ENCODE measurements around the gene KRT15. TPM values are rescaled to one million over a fixed set of nuclear protein-coding genes. Genes with fewer than 3 reads are reported as not detected.

The KRT15 gene
- total and polyA plus RNA-seq, 4 donors = 0.14 TPM; not detected in 3

DNA sequence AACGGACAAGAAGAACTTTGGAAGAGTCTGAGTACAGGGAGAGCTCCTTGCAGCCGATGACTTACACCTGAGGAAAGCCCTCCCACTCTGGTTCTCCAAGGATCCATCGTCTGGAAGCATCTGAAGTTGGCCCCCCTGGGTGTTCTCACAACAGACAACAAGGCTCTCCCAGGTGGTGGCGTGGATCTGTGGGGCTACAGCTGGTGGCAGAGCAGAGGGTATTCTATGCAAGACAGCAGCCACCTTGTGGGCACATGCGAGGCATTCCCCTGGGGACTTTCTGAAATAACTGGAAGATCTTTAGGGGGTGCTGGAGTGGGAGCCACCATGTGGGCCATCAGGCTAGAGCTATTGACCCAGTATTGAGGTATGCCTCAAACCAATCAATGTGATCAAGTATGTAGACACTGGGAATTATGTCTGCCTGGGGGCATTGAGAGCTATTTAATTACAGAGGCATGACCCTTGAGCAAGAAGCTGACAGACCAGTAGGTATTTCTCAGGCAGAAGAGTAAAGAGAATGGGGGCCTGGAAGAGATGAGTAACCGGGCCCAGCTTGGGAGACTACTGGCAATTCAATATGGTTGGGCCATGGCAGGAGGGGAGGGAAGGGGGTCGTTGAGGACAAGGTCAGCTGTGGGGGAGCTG is 16.3 kb upstream of the KRT15 start:
- WGBS = 71% methylated on average over 7 of the region's 7 CpGs
- TF ChIP-seq, protein P1, sequence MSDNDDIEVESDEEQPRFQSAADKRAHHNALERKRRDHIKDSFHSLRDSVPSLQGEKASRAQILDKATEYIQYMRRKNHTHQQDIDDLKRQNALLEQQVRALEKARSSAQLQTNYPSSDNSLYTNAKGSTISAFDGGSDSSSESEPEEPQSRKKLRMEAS (IDR thresholded peaks at IDR 0.05) = no peak
- TF ChIP-seq TAF1 (conservative IDR thresholded peaks at IDR 0.05) (no peak), SP1 (IDR thresholded peaks at IDR 0.05) (no peak), FOXA1 (IDR thresholded peaks at IDR 0.05) (no peak), HNF4A (conservative IDR thresholded peaks at IDR 0.05) (no peak)

DNA sequence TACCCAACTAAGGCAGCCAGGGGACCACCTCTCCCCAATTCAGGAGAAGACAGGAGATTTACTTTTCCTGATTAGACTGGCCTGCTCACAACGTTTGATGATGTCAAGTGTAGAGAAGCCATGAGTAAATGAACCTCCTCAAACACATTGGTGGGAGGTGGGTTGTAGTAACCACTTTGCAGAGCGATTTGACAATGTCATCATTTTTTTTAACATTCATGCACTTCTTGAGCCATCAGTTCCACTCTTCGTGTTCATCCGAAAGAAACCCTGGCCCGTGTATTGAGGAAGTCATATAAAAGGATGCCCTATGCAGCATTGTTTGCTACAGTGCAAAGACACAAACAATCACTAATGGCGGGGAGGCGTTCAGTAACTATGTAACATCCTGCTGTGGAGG is 14.9 kb upstream of the KRT15 start:
- Histone ChIP-seq H3K4me3 (ENCODE audit: low read depth in 1 of 3, low read length in 3 of 3) (no peak overlapping the region), H3K27ac (ENCODE audit: low read depth in 1 of 2, low read length in 2 of 2) (no peak overlapping the region), H3K4me1 (ENCODE audit: control insufficient read depth in 4 of 4, insufficient read depth in 4 of 4, low read length in 3 of 4) (no peaks in the 10 kb centered on the region), H3K9ac (ENCODE audit: low read depth in 1 of 2, low read length in 2 of 2) (no peak overlapping the region), H3K27me3 (ENCODE audit: control insufficient read depth in 4 of 4, insufficient read depth in 4 of 4, low read length in 3 of 4) (peaks cover 0 to 5% (median 4%) of the 10 kb centered on the region in 4 donors), H3K9me3 (ENCODE audit: control insufficient read depth in 4 of 4, low read length in 3 of 4) (no peaks in the 10 kb centered on the region), H3K36me3 (ENCODE audit: control insufficient read depth in 4 of 4, insufficient read depth in 3 of 4, low read depth in 1 of 4, low read length in 3 of 4) (no peaks in the 10 kb centered on the region)
- WGBS = 77% methylated on average over 7 of the region's 7 CpGs
- TF ChIP-seq JUND (IDR thresholded peaks at IDR 0.05) (no peak), FOXA2 (IDR thresholded peaks at IDR 0.05) (no peak), RXRA (IDR thresholded peaks at IDR 0.05) (no peak), SP1 (IDR thresholded peaks at IDR 0.05) (no peak), FOXA1 (IDR thresholded peaks at IDR 0.05) (no peak), RAD21 (IDR thresholded peaks at IDR 0.05) (no peak), HNF4G (IDR thresholded peaks at IDR 0.05) (no peak), HNF4A (conservative IDR thresholded peaks at IDR 0.05) (no peak), TAF1 (conservative IDR thresholded peaks at IDR 0.05) (no peak), YY1 (IDR thresholded peaks at IDR 0.05) (no peak), GABPA (IDR thresholded peaks at IDR 0.05 in 1 of 2, conservative IDR thresholded peaks at IDR 0.05 in 1 of 2) (no peak), EGR1 (IDR thresholded peaks at IDR 0.05; ENCODE audit: low read depth in 2 of 2) (no peak), NR2F2 (IDR thresholded peaks at IDR 0.05) (no peak)
- TF ChIP-seq, protein P1 (IDR thresholded peaks at IDR 0.05) = no peak
- TF ChIP-seq, protein P2, sequence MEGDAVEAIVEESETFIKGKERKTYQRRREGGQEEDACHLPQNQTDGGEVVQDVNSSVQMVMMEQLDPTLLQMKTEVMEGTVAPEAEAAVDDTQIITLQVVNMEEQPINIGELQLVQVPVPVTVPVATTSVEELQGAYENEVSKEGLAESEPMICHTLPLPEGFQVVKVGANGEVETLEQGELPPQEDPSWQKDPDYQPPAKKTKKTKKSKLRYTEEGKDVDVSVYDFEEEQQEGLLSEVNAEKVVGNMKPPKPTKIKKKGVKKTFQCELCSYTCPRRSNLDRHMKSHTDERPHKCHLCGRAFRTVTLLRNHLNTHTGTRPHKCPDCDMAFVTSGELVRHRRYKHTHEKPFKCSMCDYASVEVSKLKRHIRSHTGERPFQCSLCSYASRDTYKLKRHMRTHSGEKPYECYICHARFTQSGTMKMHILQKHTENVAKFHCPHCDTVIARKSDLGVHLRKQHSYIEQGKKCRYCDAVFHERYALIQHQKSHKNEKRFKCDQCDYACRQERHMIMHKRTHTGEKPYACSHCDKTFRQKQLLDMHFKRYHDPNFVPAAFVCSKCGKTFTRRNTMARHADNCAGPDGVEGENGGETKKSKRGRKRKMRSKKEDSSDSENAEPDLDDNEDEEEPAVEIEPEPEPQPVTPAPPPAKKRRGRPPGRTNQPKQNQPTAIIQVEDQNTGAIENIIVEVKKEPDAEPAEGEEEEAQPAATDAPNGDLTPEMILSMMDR (IDR thresholded peaks at IDR 0.05; ENCODE audit: low read depth, low read length, missing input control) = no peak
- TF ChIP-seq, protein P3, sequence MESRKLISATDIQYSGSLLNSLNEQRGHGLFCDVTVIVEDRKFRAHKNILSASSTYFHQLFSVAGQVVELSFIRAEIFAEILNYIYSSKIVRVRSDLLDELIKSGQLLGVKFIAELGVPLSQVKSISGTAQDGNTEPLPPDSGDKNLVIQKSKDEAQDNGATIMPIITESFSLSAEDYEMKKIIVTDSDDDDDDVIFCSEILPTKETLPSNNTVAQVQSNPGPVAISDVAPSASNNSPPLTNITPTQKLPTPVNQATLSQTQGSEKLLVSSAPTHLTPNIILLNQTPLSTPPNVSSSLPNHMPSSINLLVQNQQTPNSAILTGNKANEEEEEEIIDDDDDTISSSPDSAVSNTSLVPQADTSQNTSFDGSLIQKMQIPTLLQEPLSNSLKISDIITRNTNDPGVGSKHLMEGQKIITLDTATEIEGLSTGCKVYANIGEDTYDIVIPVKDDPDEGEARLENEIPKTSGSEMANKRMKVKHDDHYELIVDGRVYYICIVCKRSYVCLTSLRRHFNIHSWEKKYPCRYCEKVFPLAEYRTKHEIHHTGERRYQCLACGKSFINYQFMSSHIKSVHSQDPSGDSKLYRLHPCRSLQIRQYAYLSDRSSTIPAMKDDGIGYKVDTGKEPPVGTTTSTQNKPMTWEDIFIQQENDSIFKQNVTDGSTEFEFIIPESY (IDR thresholded peaks at IDR 0.05) = no peak
- TF ChIP-seq, protein P4, sequence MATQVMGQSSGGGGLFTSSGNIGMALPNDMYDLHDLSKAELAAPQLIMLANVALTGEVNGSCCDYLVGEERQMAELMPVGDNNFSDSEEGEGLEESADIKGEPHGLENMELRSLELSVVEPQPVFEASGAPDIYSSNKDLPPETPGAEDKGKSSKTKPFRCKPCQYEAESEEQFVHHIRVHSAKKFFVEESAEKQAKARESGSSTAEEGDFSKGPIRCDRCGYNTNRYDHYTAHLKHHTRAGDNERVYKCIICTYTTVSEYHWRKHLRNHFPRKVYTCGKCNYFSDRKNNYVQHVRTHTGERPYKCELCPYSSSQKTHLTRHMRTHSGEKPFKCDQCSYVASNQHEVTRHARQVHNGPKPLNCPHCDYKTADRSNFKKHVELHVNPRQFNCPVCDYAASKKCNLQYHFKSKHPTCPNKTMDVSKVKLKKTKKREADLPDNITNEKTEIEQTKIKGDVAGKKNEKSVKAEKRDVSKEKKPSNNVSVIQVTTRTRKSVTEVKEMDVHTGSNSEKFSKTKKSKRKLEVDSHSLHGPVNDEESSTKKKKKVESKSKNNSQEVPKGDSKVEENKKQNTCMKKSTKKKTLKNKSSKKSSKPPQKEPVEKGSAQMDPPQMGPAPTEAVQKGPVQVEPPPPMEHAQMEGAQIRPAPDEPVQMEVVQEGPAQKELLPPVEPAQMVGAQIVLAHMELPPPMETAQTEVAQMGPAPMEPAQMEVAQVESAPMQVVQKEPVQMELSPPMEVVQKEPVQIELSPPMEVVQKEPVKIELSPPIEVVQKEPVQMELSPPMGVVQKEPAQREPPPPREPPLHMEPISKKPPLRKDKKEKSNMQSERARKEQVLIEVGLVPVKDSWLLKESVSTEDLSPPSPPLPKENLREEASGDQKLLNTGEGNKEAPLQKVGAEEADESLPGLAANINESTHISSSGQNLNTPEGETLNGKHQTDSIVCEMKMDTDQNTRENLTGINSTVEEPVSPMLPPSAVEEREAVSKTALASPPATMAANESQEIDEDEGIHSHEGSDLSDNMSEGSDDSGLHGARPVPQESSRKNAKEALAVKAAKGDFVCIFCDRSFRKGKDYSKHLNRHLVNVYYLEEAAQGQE (IDR thresholded peaks at IDR 0.05) = no peak
- TF ChIP-seq, protein P5, sequence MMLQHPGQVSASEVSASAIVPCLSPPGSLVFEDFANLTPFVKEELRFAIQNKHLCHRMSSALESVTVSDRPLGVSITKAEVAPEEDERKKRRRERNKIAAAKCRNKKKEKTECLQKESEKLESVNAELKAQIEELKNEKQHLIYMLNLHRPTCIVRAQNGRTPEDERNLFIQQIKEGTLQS (IDR thresholded peaks at IDR 0.05) = no peak
- no peak for DNase-seq (ENCODE audit: low spot score)

More for the DNA sequence above, 16.3 kb upstream of the KRT15 start:
- DNase-seq (ENCODE audit: low spot score) = no peak
- Histone ChIP-seq H3K27me3 (ENCODE audit: control insufficient read depth in 4 of 4, insufficient read depth in 4 of 4, low read length in 3 of 4) (peaks cover 0 to 7% (median 3%) of the 10 kb centered on the region in 4 donors), H3K27ac (ENCODE audit: low read depth in 1 of 2, low read length in 2 of 2) (no peak overlapping the region), H3K9me3 (ENCODE audit: control insufficient read depth in 4 of 4, low read length in 3 of 4) (no peaks in the 10 kb centered on the region), H3K4me3 (ENCODE audit: low read depth in 1 of 3, low read length in 3 of 3) (no peak overlapping the region), H3K9ac (ENCODE audit: low read depth in 1 of 2, low read length in 2 of 2) (no peak overlapping the region), H3K4me1 (ENCODE audit: control insufficient read depth in 4 of 4, insufficient read depth in 4 of 4, low read length in 3 of 4) (no peaks in the 10 kb centered on the region), H3K36me3 (ENCODE audit: control insufficient read depth in 4 of 4, insufficient read depth in 3 of 4, low read depth in 1 of 4, low read length in 3 of 4) (no peaks in the 10 kb centered on the region)
